Adrenal gland (tissue), 12 donors: ENCODE measurements around the gene SLC7A6. TPM values are rescaled to one million over a fixed set of nuclear protein-coding genes. Genes with fewer than 3 reads are reported as not detected.

Experiments used
- DNase-seq, 7 donors: peaks; one replicate each; pipeline ENCODE4 v3.0.0-alpha.2; 2019 to 2020
- H3K27ac ChIP-seq, 5 donors: fragments of 200-600 bp; sonication (generic) in 4 of 5; 1 replicate in 3 of 5; 2 replicates in 2 of 5; pipeline versions ENCODE4 v1.5.1 to v1.8.0; 2016 to 2020; ENCODE audit warnings: mild to moderate bottlenecking in 1 of 5
- H3K27me3 ChIP-seq: fragments of 200-600 bp; 2 replicates; pipeline ENCODE4 v1.8.0; 2021
- H3K36me3 ChIP-seq, 2 donors: fragments of 200-600 bp; replicated peaks in 1 of 2; 1 replicate in 1 of 2; 2 replicates in 1 of 2; pipeline versions ENCODE4 v1.5.1 to v1.8.0; 2018 to 2022
- H3K4me1 ChIP-seq, 2 donors: fragments of 200-600 bp; replicated peaks in 1 of 2; 1 replicate in 1 of 2; 2 replicates in 1 of 2; pipeline versions ENCODE4 v1.5.1 to v1.8.0; 2018 to 2021
- H3K4me3 ChIP-seq, 4 donors: fragments of 200-600 bp; sonication (generic) in 3 of 4; one replicate each; pipeline ENCODE4 v1.5.1; 2016 to 2018
- H3K9me3 ChIP-seq, 3 donors: fragments of 200-600 bp; sonication (generic) in 1 of 3; replicated peaks in 1 of 3; 1 replicate in 2 of 3; 2 replicates in 1 of 3; pipeline versions ENCODE4 v1.5.1 to v1.8.0; 2016 to 2021
- POLR2A ChIP-seq, 2 donors: fragments of 450-650 bp; IDR thresholded peaks; one replicate each; pipeline ENCODE4 v1.6.1; 2017; ENCODE audit warnings: antibody characterized with exemption in 2 of 2, mild to moderate bottlenecking in 2 of 2, moderate library complexity in 1 of 2
- WGBS, 4 donors: extraction: QIAGEN DNeasy Blood & Tissue Kit in 2 of 4; methylation state at CpG; one replicate each; pipeline versions ENCODE4 v1.1.5 to v1.1.7; 2013 to 2017; 5-methylcytosine and 5-hydroxymethylcytosine counted together
- intact Hi-C, 2 donors: fragments of 100-400 bp; cut with DNase I; formaldehyde crosslinking; loops; one replicate each; pipeline versions ENCODE4 v1.14.1 to v1.15.0; 2022 to 2023
- polyA plus RNA-seq, 3 donors: library from polyadenylated mRNA; stranded (reverse); fragments of 200-250 nt in 2 of 3; fragments of 350-450 nt in 1 of 3; fragmentation: Illumina TruSeq in 1 of 3; extraction: RNeasy Lipid Tissue Mini Kit (QIAGEN cat#74804) in 1 of 3; gene quantifications; one replicate each; pipeline ENCODE4 v1.2.3, GENCODE V29; 2013 to 2014
- total RNA-seq, 9 donors: library from RNA; depleted of rRNA in 4 of 9; stranded (reverse); fragments of >200 nt in 4 of 9; fragments of 120-200 nt in 1 of 9; fragmentation: NEBNext Ultra II Directional in 1 of 9; extraction: Animal tissue kit (Norgen Biotek cat#: 25700) in 1 of 9; gene quantifications; one replicate each; pipeline versions ENCODE4 v1.1.0 to v1.2.4, GENCODE V29; 2013 to 2023
- TF ChIP-seq, protein P1 (sequence below), 6 experiments: fragments of 450-650 bp in 4 of 6; fragments of 200-600 bp in 2 of 6; sonication (generic) in 1 of 6; IDR thresholded peaks; 1 replicate in 5 of 6; 2 replicates in 1 of 6; pipeline versions ENCODE4 v1.5.1 to v1.8.0; 2016 to 2021; ENCODE audit warnings: antibody characterized with exemption in 6 of 6, mild to moderate bottlenecking in 2 of 6, moderate library complexity in 1 of 6
- donor health status: healthy with polysubstance abuse.
- donor health status: Bipolar disorder and iron deficiency.
- donor health status: DM: yes; HTN: yes; CAD: no.
- donor health status: DM: no; HTN: no; CAD: no.
- donor health status: DM: no; HTN: no; CAD: no.
- donor health status: DM: yes; HTN: yes; CAD: no.

SLC7A6 gene
- total and polyA plus RNA-seq, 12 donors, result 2.0 to 54.7 (median 22.0) TPM

GRCh38 chr16:68251832-68252231, 12.5 kb upstream of the SLC7A6 start:
- H3K9me3 ChIP-seq, result no peaks in the 10 kb centered on the region
- no peak for DNase-seq
- intact Hi-C loops, result no loop called here
- 79 to 89% (median 88%) methylated on average over 5 of the region's 5 CpGs for WGBS, 4 donors
- peaks cover 0 to 55% of the 10 kb centered on the region in 2 donors for H3K36me3 ChIP-seq
- H3K4me1 ChIP-seq, result peaks cover 2 to 19% of the 10 kb centered on the region in 2 donors
- no peaks in the 10 kb centered on the region for H3K27me3 ChIP-seq
- no peak overlapping the region for H3K4me3 ChIP-seq
- H3K27ac ChIP-seq, result peak overlapping the region in 1 of 5 donors; percentile 42
- no peak for TF ChIP-seq POLR2A (IDR thresholded peaks at IDR 0.05)
- TF ChIP-seq, protein P1, sequence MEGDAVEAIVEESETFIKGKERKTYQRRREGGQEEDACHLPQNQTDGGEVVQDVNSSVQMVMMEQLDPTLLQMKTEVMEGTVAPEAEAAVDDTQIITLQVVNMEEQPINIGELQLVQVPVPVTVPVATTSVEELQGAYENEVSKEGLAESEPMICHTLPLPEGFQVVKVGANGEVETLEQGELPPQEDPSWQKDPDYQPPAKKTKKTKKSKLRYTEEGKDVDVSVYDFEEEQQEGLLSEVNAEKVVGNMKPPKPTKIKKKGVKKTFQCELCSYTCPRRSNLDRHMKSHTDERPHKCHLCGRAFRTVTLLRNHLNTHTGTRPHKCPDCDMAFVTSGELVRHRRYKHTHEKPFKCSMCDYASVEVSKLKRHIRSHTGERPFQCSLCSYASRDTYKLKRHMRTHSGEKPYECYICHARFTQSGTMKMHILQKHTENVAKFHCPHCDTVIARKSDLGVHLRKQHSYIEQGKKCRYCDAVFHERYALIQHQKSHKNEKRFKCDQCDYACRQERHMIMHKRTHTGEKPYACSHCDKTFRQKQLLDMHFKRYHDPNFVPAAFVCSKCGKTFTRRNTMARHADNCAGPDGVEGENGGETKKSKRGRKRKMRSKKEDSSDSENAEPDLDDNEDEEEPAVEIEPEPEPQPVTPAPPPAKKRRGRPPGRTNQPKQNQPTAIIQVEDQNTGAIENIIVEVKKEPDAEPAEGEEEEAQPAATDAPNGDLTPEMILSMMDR (IDR thresholded peaks at IDR 0.05), result no peak

DNA sequence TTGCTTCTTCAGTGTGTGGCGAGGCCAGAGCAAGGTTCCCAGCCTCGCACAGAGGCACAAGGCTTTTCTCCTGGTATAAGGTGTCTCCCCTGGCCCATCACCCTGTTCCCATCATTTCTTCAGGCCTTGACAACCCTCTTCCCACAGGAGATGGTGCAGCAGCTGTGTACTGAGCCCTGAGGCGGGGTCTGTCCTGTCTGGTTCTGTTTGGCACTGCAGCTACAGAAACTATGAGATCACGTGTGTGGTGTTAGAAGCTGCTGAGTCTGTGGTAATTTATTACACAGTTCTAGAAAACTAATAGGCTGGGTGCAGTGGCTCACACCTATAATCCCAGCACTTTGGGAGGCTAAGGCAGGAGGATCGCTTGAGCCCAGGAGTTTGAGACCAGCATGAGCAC, 11.9 kb upstream of the SLC7A6 start:
- Histone ChIP-seq H3K4me3 (no peak overlapping the region), H3K27ac (peak overlapping the region in 1 of 5 donors; percentile 42), H3K36me3 (peaks cover 0 to 55% of the 10 kb centered on the region in 2 donors), H3K4me1 (peaks cover 2 to 17% of the 10 kb centered on the region in 2 donors), H3K27me3 (no peaks in the 10 kb centered on the region), H3K9me3 (no peaks in the 10 kb centered on the region)
- DNase-seq, result no peak
- TF ChIP-seq, protein P1 (IDR thresholded peaks at IDR 0.05), result no peak
- no peak for TF ChIP-seq POLR2A (IDR thresholded peaks at IDR 0.05)
- WGBS, 4 donors, result 82 to 93% (median 86%) methylated on average over 4 to 5 of the region's 5 CpGs
- intact Hi-C loops, result no loop called here

DNA sequence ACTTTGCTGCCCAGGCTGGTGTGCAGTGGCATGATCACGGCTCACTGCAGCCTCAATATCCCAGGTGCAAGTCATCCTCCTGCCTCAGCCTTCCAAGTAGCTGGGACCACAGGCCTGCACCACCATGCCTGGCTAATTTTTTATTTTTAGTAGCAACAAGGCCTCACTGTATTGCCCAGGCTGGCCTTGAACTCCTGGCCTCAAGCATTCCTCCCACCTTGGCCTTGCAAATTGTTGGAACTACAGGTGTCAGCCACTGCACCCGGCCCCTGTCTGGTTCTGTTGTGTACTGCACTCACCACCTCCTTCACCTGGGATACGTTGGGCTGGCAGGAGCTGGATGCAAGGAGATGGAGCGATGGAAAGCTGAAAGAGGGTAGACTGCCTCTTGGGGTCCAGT, 10.6 kb upstream of the SLC7A6 start:
- DNase-seq, result no peak
- Histone ChIP-seq H3K4me3 (no peak overlapping the region), H3K4me1 (peaks cover 8 to 17% of the 10 kb centered on the region in 2 donors), H3K27me3 (no peaks in the 10 kb centered on the region), H3K36me3 (peaks cover 0 to 55% of the 10 kb centered on the region in 2 donors), H3K9me3 (no peaks in the 10 kb centered on the region), H3K27ac (no peak overlapping the region)
- intact Hi-C loops, result no loop called here
- TF ChIP-seq, protein P1 (IDR thresholded peaks at IDR 0.05), result no peak
- no peak for TF ChIP-seq POLR2A (IDR thresholded peaks at IDR 0.05)
- 87 to 95% (median 91%) methylated on average over 4 of the region's 4 CpGs for WGBS, 4 donors

- Histone ChIP-seq H3K36me3 (peaks cover 0 to 59% of the 10 kb centered on the region in 2 donors), H3K4me1 (peaks cover 8 to 27% of the 10 kb centered on the region in 2 donors), H3K27ac (no peak overlapping the region), H3K27me3 (no peaks in the 10 kb centered on the region), H3K9me3 (no peaks in the 10 kb centered on the region), H3K4me3 (no peak overlapping the region)
- TF ChIP-seq, protein P1 (IDR thresholded peaks at IDR 0.05), result no peak
- no peak for TF ChIP-seq POLR2A (IDR thresholded peaks at IDR 0.05)
- no peak for DNase-seq
- 90 to 95% (median 92%) methylated on average over 7 to 18 of the region's 18 CpGs for WGBS, 4 donors
- intact Hi-C loops, result no loop called here
Measured at GRCh38 chr16:68255712-68256111, 8.6 kb upstream of the SLC7A6 start.
